AG04449 (cell line): ENCODE data around the gene MGAM2.

ENCODE experiments used
- CTCF ChIA-PET: fragments of 350-600 bp; formaldehyde crosslinking; extraction: SDS; loops from one replicate; lab custom pipeline; 2021; ENCODE audit warnings: antibody characterized with exemption; lab: Yijun Ruan, JAX
- POLR2A ChIA-PET: fragments of 400-600, 350-600 bp; formaldehyde crosslinking; extraction: SDS; loops from one replicate; lab custom pipeline; 2020; ENCODE audit warnings: antibody characterized with exemption, inconsistent platforms; lab: Yijun Ruan, JAX
- DNase-seq: peaks from one replicate; pipeline ENCODE4 v3.0.0-alpha.2; 2010; ENCODE audit warnings: low read depth, low spot score
- H3K4me3 ChIP-seq: 2 replicates; pipeline ENCODE4 v1.5.1; 2011; ENCODE audit warnings: low read depth, mild to moderate bottlenecking, control low read depth, low read length
- TF ChIP-seq, protein P1 (sequence below): IDR thresholded peaks from one replicate; pipeline ENCODE4 v1.5.1; 2011; ENCODE audit warnings: mild to moderate bottlenecking, moderate library complexity, low read length, control low read depth, inconsistent platforms; ENCODE audit not compliant: insufficient read depth; ENCODE audit errors: missing control alignments

Gene MGAM2

DNA sequence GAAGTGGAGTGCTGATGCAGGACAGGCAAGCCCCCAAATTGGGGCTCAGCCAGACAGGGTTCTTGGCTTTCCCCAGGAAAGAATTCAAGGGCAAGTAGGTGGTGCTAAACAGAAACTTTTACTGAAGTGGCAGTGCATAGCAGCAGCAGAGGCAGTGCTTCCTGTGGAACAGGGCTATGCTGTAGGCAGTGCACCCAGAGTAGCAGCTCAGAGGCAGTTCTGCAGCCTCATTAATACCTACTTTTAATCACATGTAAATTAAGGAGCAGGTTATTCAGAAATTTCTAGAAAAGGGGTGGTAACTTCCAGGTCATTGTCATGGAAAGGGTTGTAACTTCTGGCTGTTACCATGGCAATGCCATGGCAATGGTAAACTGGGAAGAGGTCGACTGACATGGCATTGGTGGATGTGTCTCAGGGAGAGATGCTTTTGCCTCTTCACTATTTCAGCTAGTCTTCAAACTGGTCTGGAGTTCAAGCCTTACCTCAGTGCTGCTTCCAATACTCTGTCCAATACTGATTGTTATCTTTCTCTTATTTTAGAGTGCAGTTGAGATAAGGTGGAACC, 117.1 kb downstream of the MGAM2 start:
- ChIA-PET POLR2A (no interaction called here), CTCF (no interaction called here)
- TF ChIP-seq, protein P1, sequence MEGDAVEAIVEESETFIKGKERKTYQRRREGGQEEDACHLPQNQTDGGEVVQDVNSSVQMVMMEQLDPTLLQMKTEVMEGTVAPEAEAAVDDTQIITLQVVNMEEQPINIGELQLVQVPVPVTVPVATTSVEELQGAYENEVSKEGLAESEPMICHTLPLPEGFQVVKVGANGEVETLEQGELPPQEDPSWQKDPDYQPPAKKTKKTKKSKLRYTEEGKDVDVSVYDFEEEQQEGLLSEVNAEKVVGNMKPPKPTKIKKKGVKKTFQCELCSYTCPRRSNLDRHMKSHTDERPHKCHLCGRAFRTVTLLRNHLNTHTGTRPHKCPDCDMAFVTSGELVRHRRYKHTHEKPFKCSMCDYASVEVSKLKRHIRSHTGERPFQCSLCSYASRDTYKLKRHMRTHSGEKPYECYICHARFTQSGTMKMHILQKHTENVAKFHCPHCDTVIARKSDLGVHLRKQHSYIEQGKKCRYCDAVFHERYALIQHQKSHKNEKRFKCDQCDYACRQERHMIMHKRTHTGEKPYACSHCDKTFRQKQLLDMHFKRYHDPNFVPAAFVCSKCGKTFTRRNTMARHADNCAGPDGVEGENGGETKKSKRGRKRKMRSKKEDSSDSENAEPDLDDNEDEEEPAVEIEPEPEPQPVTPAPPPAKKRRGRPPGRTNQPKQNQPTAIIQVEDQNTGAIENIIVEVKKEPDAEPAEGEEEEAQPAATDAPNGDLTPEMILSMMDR = no peak
- H3K4me3 ChIP-seq = no peak overlapping the region
- DNase-seq = no peak

DNA sequence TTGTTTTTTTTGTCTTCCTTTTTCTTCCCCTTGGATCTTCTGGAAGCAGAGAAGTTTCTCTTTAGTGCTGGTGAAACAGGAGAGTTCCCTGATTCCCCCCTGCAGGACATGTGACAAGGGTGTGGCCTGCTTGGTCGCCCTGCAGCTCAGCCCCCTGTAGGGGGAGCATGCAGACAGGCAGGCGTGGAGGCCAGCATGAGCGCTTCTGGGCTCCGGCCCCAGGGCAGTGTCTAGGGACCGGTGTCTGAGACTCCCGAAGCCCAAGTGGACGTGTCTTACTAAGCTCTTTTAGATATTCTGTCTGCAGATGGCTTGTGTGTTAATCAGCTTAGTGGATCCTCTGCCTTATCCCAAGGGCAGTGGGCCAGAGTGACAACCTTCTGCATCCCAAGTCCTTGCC, 120.2 kb downstream of the MGAM2 start:
- CTCF ChIA-PET = no interaction called here
- no peak for DNase-seq
- no peak overlapping the region for H3K4me3 ChIP-seq
- POLR2A ChIA-PET = no interaction called here
- TF ChIP-seq, protein P1 = no peak

DNA sequence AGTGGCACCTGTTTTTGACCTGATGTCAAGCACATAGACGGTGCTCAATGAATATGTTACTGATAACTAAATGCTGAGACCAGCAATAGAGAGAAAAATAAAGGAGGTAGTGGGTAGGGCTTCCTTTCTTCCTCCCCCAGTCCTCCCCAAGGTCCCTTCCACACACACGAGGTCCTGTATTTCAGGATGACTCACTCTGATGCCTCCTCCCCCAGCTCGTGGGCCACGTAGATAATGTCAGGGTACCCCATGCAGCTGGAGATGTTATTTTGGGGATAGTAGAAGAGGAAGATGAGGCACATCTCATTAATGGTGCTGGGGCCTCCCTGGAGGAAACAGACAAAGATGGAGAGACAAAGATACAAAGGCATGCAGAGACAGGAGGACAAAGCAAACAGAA, 129.0 kb downstream of the MGAM2 start:
- ChIA-PET POLR2A (no interaction called here), CTCF (no interaction called here)
- TF ChIP-seq, protein P1 = no peak
- no peak overlapping the region for H3K4me3 ChIP-seq
- DNase-seq = no peak

DNA sequence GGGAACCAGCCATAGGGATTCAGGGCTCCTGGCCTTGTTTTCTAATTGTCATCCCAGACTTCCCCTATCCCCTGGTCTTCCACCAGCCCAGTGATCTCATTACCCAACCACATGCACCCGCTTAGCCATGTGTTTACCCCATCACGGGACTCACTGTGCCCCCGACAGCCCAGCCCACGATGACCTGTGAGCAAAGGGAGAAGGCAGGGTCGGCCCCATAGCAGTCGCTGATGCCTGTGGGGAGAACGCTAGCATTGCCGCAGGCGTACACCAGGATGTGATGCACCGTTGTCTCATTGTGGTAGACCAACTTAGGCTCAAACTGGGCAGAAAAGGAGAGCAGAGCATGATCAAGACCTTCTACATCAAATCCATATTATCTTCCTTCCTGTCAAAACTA, 132.3 kb downstream of the MGAM2 start:
- TF ChIP-seq, protein P1 = no peak
- no peak for DNase-seq
- ChIA-PET CTCF (no interaction called here), POLR2A (no interaction called here)
- no peak overlapping the region for H3K4me3 ChIP-seq

DNA sequence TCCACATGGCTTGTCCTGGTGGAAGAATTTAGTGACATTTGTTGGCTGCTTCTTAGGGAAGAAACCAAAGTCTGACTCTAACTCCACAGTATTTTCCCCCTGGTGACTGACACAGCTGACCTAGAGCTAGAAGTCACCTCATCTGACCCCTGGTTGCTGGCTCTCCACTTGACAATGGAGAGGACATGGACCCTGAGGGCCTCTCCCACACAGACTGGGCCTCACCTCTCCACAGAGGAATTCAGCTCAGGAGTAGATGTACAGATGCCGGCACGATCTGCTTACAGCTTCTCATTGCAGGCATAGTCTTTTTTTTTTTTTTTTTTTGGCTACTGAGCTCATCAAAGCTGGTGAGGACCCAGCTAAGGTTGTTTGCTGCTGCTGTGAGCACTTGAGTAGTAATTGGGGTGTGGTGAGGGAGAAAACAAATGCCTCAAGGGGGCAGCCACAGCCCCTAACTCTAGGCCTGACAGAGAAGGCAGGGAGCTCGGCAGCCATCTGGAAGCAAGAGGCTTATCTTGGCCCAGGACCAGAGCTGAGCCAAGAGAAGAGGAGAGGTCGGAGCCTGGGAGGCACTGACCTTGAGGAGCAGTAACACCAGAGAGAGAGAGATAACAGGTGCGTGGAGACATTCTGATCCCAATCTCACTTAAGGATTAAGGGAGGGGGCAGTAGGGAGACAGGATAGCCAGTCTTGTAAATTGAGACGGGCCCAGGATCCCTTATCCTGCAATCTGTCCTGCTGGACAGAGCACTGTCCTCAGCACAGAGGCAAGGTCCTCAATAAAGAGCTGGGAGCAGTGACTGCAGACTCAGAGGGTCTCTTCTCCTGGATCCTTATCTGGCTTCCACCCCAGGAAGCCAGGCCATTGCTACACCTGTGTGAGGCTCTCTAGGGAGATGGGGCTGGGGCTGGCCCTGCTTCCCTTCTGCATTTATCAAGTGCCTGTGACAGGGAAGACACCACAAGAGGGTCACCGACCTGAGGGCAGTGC, 136.9 kb downstream of the MGAM2 start:
- TF ChIP-seq, protein P1 = no peak
- DNase-seq = no peak
- no peak overlapping the region for H3K4me3 ChIP-seq
- ChIA-PET CTCF (no interaction called here), POLR2A (no interaction called here)

DNA sequence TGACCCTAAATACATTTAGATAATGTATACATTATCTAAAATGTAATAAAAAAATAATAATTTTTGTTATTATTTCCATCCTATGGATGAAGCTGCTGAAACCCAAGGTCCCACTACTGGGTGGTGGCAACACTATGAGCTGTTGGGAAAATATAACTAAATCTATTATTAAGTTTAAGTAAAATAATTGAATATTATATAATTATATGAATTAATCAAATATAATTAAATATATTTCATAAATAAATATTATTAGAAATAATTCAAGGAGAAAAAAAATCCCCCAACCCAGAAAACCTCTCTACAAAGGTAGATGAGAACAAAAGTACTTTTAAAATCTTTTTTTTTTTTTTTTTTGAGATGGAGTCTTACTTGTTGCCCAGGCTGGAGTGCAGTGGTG, 138.4 kb downstream of the MGAM2 start:
- no peak overlapping the region for H3K4me3 ChIP-seq
- TF ChIP-seq, protein P1 = no peak
- DNase-seq = no peak
- POLR2A ChIA-PET = no interaction called here
- CTCF ChIA-PET = no interaction called here
